CD1c-positive myeloid dendritic cell (primary cell): Measurements from ENCODE around the gene SBF2.
"Not testable (repeated sequence)": the region's sequence is repeated elsewhere in the genome, so short reads cannot be mapped to it uniquely, and the experiment has no call there.

Source experiments
- DNase-seq: peaks from one replicate; pipeline ENCODE4 v3.0.0-alpha.2; 2016; ENCODE audit errors: extremely low spot score

The SBF2 gene

GRCh38 chr11:9752091-9752490 lies 541.9 kb downstream of the SBF2 start:
- DNase-seq: no peak

- DNase-seq: no peak
Measured at GRCh38 chr11:9750551-9750950, 543.5 kb downstream of the SBF2 start.

DNA sequence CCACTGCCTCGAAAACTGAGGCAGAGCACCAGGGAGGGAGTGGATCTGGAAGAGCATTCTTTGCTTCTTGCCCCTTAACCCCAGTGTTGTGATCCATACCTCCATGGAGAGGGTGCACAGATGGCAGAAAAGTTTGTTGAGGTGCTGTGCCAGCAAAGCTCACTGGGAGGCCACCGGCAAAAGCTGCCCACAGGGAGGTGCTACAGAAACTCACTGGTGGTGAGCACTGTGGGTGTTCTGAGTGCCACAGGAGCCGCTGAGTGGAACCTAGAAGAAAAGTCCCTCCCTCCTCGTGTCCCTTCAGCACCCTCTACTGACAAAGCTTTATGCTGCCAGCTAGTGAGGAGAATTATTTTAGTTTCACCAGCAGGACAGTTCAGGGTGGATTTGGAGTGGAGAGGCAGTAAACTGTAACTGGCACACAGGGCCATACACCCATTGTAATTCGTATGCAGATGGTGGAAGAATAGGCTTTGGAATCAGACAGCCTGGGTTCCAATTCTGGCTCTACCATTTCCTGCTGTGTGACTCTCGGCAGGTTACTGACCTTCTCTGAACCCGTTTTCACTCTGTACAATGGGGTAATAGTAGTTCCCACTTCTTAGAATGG lies 545.6 kb downstream of the SBF2 start:
- DNase-seq: peak; percentile 82

GRCh38 chr11:9747828-9748227 lies 546.2 kb downstream of the SBF2 start:
- no peak for DNase-seq

DNA sequence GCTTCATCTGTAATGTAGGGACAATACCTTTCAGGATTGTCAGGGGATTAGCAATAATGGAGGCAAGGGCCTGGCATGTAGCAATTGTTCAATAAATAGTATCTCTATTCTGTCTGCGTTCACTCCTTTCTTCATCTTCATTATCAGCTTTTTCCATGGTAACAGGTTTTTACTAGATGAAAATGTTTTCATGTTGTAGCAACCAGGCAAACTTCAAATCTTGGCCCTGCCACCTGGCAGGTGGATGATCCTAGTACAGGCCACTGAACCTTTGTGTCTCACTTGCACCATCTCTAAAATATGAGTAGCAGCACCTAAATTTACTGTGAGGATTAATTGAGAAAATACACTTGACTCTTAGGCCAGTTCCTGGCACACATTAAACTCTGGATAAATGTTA lies 546.8 kb downstream of the SBF2 start:
- no peak for DNase-seq

- DNase-seq: peak; percentile 58
Measured at GRCh38 chr11:9745411-9746211, 548.4 kb downstream of the SBF2 start.

DNA sequence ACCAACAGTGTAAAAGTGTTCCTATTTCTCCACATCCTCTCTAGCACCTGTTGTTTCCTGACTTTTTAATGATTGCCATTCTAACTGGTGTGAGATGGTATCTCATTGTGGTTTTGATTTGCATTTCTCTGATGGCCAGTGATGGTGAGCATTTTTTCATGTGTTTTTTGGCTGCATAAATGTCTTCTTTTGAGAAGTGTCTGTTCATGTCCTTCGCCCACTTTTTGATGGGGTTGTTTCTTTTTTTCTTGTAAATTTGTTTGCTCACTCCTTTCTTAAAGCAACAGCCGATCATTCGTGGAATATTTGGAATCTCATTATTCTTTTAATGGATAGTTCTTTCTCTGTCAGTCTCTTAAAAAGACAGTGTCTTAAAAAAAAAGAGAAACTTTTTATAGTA lies 550.5 kb downstream of the SBF2 start:
- DNase-seq: not testable (repeated sequence)

GRCh38 chr11:9741260-9741659 lies 552.8 kb downstream of the SBF2 start:
- no peak for DNase-seq

GRCh38 chr11:9740202-9740883 lies 553.7 kb downstream of the SBF2 start:
- no peak for DNase-seq

DNA sequence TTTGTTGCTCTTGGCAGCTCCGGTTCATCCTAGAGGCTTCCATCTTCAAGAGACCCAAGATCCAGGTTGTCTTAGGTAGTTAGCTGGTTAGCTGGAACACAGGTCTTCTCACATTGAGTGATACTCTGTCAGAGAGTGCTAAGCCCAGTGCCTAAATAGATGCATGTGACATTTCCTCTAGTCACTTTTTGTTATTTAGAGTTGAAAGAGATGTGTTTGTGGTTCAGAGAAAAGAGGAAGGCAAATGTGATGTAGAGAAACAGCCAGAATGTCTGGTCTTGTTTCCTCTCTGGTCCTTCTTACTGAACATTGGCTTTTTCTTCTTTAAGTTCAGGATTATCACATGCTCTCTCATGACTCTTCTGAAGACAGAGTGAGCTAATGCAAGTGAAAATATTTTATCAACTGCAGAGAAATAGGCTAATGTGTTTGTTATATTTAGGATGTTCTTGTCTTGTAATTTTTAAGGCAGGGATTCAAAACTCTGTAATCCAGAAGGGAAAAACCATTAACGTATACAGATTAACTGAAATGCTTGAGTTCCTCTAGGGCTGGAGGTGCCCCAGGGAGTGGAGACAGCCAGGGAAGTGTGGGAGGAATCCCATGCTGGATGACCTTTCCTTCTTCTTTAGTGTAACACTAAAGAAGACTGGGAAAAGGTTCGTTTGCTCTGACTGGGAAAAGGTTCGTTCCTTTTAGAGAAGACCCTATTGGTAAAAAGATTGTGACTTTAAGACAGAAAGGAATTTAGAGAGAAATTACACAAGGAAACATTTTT lies 554.7 kb downstream of the SBF2 start:
- DNase-seq: peak; percentile 56

DNA sequence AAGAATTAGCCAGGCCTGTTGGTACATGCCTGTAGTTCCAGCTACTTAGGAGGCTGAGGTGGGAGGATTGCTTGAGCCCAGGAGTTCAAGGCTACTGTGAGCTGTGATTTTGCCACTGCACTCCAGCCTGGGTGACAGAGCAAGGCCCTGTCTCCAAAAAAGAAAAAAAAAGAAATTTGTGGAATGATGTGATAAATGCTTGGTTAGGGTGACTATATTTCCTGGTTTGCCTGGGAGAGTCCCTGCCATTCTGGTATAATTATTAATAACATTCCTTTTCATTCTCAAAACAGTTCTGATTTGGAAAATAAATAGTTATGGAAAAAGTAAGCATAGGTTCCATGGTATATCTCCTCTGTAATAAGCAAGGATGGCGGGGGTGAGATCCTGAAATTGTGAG lies 555.3 kb downstream of the SBF2 start:
- DNase-seq: no peak

GRCh38 chr11:9738116-9738515 lies 555.9 kb downstream of the SBF2 start:
- DNase-seq: peak; percentile 78

GRCh38 chr11:9736365-9736764 lies 557.7 kb downstream of the SBF2 start:
- no peak for DNase-seq

GRCh38 chr11:9735919-9736318 lies 558.1 kb downstream of the SBF2 start:
- no peak for DNase-seq

DNA sequence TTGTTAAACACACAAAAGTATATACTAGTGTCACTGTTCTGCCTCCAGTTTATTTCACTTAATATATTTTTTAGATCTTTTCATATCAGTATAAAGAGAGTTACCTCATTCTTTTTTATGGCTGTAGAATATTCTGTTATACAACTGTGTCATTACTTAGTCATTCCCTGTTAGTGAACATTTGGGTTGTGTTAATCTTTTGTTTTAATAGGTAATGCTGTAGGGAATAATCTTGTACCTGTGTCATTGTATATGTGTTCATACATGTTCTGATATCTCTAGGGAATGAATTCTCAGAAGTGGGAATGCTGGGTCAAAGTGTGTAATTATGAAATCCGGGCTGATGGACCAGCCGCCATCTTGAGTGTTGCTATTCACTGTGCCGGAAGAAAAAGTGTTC lies 558.8 kb downstream of the SBF2 start:
- DNase-seq: no peak

DNA sequence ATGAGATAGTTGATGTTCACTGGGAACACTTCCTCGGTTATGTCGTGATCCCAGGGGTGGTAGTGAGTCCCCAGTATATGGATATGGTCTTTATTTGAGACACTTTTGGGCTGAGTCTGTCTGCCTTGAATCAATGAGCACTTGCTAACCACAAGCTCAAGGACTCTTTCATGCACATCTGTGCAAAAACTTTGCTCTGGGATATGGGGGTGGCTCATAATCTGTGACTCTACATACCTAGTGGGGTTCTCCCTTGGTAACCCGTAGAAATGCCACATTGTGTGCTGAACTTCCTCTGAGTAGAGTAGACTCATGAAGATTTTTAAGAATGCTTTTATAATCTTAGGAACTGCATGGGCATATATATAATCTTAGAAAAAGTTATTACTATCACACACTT lies 560.8 kb downstream of the SBF2 start:
- DNase-seq: no peak

DNA sequence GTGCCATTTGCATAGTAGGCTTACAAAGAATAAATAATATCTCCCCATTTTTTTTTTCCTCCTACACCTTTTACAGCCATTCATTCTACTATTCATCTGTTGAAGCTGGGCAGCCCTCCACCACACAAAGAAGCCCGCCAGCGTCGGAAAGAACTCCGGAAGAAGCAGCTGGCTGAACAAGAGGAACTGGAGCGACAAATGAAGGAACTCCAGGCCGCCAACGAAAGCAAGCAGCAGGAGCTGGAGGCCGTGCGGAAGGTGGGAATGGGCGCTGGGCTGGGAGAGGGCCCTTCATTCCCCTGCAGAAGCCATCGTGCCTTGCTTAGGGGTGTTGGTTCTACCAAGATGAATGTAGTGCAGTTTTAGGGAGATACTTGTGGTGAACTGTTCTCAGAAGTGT lies 561.6 kb downstream of the SBF2 start:
- no peak for DNase-seq

GRCh38 chr11:9731256-9731655 lies 562.8 kb downstream of the SBF2 start:
- no peak for DNase-seq
